ENCODE results near the gene NSUN2.

NSUN2 gene

DNA sequence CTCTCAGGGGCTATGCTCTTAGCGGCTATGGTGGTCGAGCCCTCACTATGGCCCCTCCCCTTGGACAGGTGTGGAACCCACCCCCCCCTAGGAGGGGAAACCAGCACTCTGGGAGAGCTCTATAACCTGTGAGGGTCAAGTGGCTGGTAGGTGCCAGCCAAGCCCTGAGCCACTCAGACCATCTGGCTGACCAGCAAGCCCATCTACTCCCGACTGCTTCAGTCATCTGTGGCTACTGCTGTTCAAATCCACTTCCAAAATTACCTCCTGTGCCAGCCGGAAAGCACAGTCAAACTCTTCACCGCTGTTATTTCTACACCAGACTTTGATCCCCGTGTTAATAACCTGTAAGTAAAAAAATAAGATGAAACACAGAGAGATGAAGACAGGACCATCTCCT, 28.5 kb downstream of the NSUN2 start:
- no peak for DNase-seq (ENCODE audit: low read depth in 2 of 2)

DNA sequence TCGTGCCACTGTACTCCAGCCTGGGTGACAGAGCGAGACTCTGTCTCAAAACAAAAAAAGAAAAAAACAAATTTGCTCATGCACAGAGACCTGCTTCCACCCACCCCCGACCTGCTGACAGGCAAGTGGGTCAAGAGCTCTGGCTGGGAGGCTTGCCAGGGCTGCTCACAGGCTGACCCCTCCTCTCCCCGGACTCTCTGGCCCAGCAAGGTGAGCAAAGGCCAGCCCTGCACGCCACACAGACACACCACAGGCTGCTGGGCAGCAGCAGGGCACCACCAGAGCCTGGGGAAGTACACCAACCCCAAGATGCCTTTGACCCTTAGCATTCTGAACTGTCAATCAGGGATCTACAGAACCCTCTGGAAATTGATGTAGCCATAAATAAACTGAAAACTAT, 29.2 kb downstream of the NSUN2 start:
- no peak for DNase-seq (ENCODE audit: low read depth in 2 of 2)

DNA sequence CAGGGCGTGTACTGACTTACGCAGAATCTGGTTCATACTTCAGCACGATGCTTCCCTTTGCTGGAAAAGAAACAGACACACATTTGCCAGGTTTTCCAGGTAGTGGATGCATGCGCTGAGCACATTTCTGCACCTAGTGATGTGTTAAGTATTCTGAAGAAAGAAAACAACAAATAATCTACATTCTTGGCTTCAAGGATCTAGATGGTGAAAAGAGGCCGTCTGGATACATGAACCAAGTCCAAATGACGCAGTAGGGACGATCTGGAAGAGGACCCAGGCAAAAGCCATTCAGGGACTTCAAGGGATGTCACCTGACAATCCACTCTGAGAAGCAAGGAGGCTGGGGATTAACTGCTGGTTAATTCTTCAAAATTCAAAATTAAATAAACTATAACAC, 30.4 kb downstream of the NSUN2 start:
- no peak for DNase-seq (ENCODE audit: low read depth in 2 of 2)

DNA sequence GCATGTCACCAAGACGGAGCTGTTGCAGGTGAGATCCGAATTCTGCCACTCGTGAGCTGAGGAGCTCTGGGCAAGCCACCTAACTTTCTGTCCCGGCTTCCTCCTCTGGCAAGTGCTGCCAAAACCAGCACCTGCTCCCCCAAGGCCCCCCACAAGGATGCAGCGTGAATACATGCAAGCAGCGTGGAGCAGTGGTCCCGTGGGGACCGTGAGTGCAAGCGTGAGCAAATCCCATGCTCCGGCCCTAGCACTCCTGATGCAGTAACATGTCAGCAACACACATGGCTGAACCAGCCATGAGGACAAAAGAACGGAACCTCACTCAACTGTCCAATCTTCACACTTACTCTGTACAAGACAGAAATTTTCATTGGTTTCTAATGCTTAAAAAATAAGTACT, 31.0 kb downstream of the NSUN2 start:
- DNase-seq (ENCODE audit: low read depth in 2 of 2): no peak

DNA sequence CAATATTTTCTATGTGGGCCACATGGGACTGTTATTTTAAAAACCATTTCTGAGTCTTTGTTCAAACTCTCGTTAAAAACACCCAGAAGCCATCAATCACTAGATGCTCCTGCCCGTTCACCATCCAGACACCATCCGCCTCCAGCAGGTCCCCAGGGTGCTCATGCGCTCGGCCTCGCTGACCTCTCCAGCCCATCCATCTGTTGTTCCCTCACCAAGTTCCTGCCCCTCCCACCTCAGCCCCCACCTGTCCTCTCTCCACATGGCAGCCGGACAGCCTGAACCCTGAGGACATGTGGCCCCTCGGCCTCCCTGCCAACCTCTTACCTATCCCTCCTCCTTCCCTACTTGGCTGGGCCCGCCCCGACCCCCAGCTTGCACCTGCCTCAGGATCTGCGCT, 31.6 kb downstream of the NSUN2 start:
- DNase-seq (ENCODE audit: low read depth in 2 of 2): no peak

DNA sequence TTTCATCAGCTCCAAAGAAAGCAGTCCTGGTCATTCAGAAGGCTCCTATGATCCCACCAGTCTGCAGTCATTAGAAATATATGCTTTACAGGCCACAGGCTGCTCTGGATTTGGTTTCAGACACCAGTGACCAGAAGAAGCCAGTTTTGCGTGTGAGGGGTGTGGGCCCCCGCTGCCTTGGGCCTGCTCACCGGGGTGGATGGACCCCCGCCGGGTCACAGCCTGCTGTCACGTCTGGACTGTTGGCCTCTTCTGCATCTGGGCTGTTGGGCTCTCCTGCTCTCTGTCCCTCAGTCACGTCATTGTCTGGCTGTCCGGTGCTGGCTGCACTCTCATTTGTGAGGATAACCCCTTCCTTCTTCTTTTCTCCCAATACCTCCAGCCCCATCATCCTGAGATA, 33.1 kb downstream of the NSUN2 start:
- DNase-seq (ENCODE audit: low read depth in 2 of 2): no peak

DNA sequence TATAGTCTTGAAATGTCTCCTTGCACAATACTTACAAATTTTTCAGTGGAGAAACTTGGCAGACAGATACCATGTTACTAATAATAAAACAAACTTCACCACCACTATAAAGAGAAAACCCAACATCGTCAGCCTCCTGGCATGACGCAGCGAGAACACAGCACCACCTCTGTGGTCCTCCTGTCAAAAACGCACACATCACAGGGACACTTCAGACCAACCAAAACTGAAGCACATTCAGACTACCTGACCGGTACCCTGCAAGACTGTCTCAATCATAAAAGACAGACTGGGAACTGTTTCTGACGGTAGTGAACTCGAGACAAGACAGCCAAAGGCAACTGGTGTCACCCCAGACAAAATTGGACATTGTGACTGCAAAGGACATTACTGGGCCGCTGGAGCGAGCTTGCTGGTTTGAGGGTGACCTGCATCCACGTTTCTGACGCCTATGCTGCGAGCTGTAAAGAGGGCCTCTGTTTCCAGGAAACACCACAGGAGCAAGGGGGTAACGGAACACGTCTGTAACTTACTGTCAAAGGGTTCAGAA, 34.4 kb downstream of the NSUN2 start:
- DNase-seq (ENCODE audit: low read depth in 2 of 2): no peak

DNA sequence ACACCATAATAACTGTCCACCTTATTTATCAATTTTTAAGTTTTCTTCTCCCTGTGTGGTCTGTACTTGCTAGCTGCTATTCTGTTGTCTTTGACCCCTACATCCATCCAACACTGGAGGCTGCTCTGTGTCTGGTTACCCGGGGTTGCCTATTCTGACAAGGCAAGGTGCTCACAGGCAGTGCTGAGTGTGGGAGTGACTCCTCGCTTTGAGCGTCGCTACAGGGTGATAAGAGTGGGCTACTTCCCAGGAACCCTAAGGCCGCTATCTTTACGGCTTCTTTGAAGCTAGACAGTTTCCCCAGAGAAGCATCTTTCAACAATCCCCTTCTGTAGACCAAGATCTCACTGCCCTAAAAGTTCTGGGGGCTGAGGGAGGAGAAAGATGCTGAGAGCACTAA, 35.3 kb downstream of the NSUN2 start:
- no peak for DNase-seq (ENCODE audit: low read depth in 2 of 2)

DNA sequence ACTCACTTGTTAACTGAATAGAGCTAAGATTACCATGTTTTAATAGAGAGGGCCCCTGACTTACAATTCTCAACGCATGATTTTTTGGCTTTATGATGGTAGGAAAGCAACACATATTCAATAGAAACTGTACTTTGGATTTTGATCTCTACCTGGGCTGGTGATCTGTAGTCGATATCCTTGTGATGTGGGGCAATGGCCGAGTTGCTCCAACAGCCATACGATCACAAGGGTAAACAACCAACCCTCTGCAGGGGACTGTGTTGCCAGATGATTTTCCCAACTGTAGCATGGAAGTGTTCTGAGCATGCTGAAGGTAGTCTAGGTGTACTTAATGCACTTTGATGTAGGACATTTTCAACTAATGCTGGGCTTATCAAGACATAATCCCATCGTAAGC, 36.5 kb downstream of the NSUN2 start:
- no peak for DNase-seq (ENCODE audit: low read depth in 2 of 2)

DNA sequence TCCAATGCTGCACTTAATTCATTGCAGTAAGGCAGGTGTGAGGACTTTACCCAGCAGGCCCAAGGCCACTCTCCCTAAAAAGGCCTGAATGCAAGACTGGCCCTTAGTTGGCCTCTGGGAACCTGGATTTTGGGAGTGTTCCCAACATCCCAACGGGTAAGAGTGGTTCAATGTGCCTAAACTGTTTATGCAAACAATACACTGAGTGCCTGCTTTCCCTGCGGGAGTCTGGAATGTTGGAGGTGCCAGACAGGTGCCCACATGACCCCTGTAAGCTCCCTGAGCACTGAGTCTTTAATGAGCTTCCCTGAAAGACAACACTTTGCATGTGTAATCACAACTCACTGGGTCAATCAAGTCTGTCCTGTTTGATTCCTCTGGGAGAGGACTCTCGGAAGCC, 37.4 kb downstream of the NSUN2 start:
- DNase-seq (ENCODE audit: low read depth in 2 of 2): no peak

DNA sequence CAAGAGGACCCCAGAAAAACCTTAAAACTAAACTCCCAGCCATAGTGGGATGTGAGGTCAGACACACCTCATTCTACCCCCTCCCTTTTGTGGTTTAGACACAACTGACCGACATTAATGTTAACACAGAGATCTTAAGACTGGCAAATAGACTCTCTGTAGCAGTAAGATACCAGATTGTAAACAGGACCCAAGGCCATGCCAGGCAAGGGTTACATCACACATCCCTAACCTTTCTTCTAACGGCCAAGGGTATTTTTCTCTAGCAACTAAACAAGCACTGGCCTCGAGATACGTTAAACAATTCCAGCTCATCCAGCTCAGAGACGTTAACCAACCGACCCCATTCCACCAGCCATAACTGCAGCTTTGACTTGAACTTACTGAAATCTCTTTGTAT, 38.8 kb downstream of the NSUN2 start:
- no peak for DNase-seq (ENCODE audit: low read depth in 2 of 2)

DNA sequence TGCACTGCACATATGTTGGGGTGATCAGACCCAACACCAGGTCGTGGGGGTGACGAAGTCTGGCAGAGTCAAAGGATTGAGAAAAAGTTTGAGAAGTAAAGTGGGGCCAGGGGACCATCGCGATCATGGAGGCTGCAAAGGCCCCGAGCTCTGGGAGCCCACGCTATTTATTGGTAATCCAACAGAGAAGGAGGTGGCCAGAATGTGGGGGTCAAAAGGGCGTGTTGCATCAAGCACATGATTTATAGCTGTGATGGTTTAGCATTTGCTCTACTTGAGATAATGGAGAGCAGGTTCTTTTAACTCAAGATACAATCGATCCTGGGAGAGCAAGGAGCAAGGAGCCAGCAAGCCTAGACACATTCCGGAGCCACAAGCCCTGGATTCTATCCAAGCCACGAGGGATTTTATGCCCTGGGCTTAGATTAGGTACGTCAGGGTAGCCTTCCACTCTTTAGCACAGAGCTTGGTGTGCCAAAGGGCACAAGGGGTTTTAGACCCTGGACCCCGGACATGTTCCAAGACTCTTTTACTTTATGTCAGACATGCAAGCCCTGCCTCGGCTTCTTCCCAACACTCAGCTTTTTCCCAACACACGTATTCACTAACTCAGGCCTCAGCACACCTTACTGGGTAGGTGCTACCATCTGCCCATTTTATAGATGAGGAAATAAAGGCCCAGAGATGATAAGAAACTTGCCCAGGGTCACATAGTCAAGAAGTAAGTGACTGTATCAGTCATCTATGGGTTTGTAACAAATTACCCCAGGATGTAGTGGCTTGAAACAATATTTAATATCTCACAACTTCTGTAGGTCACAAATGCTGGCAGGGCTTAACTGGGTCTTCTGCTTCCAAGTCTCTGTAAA, 39.5 kb downstream of the NSUN2 start:
- no peak for DNase-seq (ENCODE audit: low read depth in 2 of 2)

DNA sequence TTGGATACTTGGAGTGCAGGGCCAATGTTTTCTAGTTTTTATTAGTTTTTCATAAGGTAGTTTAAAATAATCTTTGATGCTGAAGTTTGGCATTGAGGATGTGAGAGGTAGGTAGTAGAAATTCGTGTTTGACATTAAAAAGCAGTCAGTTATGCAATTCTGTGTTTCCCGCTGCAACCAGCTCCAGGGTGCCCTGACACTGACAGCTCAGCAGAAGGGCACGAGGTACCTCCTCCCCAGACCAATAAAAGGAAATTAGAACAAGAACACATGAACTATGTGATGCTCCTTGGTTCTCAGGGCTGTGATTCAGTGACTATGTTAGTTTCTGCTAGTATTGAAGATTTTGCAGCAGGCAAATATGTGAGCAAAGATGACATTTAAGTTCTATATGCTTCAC, 40.2 kb downstream of the NSUN2 start:
- no peak for DNase-seq (ENCODE audit: low read depth in 2 of 2)

DNA sequence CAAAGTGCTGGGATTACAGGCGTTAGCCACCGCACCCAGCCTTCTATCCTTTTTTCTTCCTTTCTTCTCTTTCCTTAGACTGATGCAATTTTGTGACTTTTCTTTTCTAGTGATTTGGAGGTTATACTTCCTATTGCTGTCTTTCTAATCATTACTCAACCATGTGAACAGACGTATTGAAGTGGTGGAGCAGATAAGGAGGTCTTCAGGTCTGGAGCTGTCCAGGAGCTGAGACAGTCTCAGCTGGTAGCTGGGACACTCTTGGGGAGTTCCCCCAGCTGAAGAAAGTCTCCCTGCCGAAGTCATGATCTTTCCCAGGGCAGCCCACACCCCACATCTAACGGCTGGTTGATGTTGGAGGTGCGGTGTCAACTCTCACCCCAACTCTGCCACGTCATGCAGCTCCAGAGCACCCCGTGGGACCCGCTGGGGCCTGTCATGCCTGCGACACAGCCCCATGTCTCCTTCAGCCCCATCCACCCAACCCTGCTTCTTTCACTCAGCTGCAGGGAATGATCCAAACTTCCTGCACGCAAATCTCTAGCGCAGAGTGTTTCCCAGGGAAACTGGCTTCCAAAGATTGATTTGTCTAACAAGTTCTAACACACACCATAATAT, 41.1 kb downstream of the NSUN2 start:
- no peak for DNase-seq (ENCODE audit: low read depth in 2 of 2)

DNA sequence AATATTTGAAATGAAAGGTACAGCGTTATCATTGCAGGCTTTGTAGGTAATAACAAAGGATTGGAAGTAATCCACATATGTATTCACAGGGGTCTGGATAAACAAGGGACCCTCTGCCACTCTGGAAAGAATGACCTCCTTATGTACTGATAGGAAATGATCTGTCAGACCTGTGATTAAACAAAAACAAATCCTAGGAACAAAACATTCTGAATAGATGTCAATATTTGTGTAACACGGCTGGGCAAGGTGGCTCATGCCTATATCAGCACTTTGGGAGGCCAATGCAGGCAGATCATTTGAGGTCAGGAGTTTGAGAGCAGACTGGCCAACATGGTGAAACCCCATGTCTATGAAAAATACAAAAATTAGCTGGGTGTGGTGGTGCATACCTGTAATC, 42.3 kb downstream of the NSUN2 start:
- DNase-seq (ENCODE audit: low read depth in 2 of 2): no peak

DNA sequence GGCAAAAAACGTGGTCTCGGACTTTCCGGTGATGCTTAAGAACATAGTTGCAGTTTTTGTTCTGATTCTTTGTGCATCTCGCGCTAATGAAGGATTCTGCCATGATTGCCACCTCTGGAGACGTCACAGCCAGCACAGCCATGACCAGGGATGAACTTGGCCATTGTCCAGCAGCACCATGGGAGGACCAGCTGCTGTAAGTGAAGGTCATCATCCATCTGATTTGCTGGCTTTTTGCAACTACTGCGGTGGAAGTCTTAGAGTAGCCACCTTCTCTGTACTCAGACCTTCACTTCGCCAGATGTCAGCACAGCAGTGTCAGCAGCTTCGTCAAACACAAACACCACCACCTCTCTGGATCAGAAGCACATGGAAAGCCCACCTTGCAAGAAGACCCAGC, 45.7 kb downstream of the NSUN2 start:
- DNase-seq (ENCODE audit: low read depth in 2 of 2): no peak

DNA sequence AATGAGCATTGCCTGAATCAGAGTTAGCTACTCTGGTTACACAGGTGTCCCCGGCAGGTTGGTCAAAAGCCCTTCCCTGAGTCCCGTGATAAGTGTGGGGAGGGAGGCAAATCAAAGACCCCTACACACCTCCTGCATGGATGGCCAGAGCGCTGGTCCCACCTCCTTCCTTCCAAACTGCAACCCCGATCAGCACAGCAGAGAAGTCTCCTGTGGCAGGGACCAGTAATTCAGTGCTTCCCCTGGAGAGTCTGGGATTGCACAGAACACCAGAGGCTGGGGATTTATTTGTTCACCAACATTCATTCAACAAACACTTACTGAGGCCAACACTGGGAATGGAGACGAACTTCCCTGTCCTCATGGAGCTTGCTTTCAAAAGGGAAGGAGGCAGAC, 46.2 kb downstream of the NSUN2 start:
- no peak for DNase-seq (ENCODE audit: low read depth in 2 of 2)

DNA sequence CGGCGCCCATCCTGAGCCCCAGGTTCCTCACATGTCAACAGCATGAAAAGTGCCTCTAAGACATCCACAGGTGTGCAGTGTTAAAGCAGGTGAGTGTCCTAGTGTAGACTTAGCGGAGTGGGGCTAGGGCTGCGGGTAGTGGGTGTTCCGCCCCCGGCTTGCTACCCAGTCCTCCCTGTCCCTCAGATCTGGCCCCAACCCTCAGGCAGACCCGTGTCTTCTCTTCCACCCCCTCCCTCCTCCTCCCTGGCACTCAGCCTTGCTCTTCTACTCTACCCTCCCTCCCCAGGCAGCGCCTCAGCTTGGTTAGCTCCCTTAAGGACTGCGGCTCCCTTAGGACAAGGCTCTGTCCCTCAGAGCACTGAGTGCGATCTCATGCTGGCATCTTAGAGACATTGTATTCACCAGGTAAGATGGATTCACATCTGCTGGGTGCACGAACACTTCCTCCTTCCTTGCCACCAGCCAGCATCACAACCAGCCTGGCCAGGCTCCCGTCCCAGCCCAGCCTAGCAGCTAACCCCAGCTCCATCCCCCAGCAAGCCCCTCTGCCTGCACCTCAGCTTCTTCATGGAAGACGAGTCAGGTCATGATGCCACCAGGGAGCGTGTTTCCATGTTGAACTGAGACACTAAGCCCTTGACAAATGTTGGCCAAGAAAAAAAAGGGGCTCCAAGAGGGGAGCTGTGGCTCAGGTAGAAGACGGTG, 46.8 kb downstream of the NSUN2 start:
- no peak for DNase-seq (ENCODE audit: low read depth in 2 of 2)

DNA sequence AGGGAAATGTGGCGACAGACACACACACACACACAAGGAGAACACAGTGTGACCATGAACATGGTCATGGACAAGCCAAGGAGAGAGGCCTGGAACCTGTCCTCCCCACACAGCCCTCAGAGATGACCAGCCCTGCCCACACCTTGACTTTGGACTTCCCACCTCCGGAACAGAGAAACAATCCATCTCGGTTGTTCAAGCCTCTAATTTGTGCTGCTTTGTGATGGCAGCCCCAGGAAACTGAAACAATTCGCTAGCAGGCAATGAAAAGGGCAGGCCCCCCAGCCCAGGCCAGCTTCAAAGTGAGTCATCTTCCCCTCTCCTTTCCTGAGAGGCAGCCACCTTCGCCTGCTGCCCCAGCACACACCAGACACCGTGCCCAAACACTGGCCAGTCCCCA, 47.7 kb downstream of the NSUN2 start:
- no peak for DNase-seq (ENCODE audit: low read depth in 2 of 2)

DNA sequence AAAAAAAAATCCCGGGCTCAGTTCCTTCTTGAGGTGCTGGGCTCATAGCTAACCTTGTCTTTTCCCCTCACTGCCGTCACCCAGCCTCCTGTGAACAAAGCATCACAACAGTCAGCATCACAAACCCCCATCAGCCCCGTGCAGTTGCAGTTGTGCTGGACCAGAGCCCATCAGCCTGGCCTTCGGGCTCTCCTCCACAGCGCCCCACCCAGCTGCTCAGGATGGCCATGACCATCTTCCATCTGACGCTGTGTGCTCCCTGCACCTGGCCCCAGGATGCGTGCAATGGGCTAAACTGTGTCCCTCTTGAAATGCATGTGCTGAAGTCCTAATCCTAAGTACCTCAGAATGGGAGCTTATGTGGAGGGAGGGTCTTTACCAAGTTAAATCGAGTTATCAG, 48.1 kb downstream of the NSUN2 start:
- DNase-seq (ENCODE audit: low read depth in 2 of 2): no peak

DNA sequence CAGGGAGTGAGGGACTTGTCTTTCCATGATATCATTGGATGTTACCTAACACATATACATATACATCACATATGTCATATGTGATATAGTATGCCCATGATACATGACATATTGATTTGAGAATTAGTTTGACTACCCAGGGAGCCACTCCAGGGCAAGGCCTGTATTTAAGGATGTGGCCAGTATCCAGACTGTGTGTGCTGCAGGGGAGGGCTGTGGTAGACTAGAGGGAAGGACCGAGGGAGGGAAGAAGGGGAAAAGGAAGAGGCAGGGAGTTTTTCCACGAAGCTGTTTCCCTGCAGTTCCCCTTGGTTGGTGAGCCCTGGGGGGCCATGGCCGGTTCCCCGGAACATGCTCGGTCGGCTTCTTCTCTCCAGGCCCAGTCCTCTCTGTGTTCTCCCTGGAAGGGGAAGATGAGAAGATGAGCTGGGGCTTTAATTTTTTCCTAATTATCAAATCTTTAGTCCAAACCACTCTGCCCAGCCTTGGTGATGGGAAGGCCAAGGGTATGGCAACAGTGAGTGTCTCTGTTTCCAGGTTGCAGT, 48.7 kb downstream of the NSUN2 start:
- DNase-seq (ENCODE audit: low read depth in 2 of 2): no peak

DNA sequence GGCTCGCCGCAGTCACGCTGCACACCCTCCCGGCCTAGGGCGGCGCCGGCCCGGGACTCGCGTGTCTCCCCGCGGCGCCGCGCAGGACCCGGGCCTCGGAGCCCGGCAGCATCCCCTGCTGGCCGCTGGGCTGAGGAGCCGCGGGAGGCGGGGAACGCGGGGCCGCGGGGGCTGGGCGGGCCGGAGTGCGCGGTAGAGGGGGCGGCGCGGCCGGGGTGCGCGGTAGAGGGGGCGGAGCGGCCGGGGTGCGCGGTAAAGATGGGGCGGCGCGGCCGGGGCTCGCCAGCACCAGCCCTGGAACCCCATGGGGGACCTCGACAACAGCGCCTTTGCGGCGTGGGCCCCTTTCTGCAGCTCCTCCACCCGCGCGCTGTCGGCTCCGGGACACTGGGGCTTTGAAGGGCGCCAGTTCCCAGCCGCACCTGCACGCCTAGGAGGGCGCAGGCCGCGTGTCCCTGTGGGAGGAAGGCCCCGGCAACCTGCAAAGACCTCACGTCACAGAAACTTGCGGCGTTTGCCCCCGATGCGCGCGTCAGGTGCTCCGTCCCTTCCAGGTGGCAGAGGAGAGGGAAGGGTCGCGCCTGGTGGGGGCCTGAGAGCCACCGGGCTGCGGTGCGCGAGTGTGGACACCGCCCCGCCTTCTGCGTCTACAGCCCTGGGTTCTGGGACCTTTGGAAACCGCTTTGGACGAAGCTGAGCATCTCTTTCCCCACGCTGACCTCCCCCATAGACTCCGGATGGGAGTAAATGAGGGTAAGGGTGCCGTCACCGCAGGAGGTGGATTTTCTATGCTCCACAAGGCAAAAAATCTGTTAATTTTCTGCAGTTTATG, 49.6 kb downstream of the NSUN2 start:
- no peak for DNase-seq (ENCODE audit: low read depth in 2 of 2)
